ENCODE data around the gene OBSCN.

GRCh38 chr1:228283043-228283371 is 75.2 kb downstream of the OBSCN start:
- TF ChIP-seq CTCF (IDR thresholded peaks at IDR 0.05) (no peak), POLR2AphosphoS5 (IDR thresholded peaks at IDR 0.05) (no peak), EP300 (IDR thresholded peaks at IDR 0.05) (no peak)

Data from suprapubic skin (tissue), 4 donors.